HG03575 (cell line): ENCODE measurements around the gene CSTA.

Experiments
- ATAC-seq: cut with Tn5 transposase; IDR thresholded peaks from one replicate; pipeline ENCODE4 v1.9.1; 2021; ENCODE audit not compliant: unreplicated experiment, insufficient number of reproducible peaks, low FRiP score; ENCODE audit errors: extremely low read depth

CSTA gene

DNA sequence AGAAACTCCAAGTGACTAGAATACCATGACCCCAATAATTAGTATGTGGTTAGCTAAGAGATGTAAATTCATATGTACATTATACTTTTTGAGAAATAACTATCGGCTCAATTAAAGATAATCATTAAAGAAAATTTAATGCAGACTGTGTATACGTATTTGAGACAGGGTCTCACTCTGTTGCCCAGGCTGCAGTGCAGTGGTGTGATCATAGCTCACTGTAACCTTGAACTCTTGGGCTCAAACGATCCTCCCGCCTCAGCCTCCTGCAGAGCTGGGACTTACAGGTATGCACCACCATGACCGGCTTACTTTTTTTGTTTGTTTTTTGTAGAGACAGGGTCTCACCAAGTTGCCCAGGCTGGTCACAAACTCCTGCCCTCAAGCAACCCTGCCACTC lies 8.7 kb upstream of the CSTA start:
- ATAC-seq = no peak

DNA sequence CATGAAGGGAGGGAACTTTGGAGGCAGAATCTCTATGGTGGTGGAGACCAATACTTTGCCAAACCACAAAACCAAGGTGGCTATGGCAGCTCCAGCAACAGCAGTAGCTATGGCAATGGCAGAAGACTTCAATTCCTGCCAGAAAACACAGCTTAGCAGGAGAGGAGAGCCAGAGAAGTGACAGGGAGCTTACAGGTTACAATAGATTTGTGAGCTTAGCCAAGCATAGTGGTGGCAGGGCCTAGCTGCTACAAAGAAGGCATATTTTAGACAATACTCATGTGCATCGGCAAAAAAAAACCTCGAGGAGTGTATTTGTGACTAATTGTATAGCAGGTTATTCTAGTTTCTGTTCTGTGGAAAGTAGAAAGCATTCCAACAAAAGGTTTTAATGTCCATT lies 6.4 kb upstream of the CSTA start:
- no peak for ATAC-seq

DNA sequence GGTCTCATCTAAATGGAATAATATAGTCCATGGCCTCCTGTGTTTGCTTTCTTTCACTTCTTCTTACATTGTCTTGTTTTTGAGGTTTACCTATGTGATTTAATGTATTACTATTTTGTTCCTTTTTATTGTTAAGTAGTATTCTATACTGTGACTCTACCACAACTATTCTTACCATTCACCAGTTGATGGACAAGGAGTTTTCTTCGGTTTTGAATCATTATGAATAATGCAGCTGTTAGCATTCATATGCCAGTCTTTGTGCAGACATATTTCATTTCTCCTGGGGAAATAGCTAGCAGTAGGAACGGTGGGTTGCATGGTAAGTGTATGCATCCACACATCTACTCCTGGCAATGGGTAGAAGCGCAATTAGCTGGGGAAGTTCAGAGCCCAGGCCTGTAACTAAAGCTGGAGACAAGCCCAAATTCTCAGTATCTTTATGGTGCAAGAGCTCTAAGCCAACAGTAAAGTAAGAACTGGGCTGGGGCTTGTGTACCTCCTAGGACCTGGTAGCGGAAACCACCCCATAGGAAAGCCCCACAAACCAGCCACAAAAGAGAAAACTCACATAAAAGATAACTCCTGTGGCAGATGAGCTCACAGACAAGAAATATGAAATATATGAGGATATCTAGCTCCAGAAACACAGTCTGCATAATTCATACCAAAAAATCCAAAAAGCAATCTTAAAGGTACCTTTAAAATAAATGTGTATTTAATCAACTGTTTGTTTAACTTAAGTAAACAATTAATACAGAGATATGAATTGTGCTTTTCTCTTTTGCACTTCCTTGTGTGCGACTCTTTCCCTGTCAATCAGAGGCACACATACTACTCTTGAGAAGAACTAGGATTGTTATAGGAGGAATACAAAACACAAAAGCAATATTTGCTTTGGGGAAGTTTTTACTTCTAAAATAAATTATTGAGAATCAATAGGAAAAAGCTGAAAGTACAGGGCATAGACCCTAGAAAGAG lies 2.7 kb upstream of the CSTA start:
- ATAC-seq = no peak

DNA sequence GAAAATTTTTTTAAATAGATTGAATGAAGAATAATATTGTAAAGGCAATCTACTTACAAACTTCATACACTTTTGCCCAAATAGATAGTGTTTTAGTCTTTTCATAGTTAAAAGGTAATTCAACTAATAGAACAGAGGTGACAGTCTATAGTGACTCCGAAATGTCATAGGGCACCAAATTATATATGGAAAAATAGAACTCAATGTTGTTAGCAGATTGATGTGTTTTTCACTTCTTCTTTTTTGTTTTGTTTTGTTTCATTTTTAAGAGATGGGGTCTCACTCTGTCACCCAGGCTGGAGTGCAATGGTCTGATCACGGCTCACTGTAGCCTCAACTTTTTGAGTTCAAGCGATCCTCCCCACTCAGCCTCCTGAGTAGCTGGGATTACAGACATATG lies 721 bp downstream of the CSTA start:
- no peak for ATAC-seq

DNA sequence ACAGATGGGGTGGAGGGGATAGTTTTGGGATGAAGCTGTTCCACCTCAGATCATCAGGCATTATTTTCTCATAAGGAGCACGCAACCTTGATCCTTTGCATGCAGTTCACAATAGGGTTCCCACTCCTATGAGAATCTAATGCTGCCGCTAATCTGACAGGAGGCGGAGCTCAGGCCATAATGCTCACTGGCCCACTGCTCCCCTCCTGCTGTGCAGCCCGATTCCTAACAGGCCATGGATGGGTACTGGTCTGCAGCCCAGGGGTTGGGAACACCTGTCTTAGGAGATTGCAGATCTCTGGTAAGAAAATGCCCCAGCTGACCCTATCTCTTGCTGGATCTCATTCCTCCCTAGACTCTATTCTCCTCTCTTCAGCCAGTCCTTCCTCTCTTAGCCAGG lies 6.8 kb downstream of the CSTA start:
- no peak for ATAC-seq

DNA sequence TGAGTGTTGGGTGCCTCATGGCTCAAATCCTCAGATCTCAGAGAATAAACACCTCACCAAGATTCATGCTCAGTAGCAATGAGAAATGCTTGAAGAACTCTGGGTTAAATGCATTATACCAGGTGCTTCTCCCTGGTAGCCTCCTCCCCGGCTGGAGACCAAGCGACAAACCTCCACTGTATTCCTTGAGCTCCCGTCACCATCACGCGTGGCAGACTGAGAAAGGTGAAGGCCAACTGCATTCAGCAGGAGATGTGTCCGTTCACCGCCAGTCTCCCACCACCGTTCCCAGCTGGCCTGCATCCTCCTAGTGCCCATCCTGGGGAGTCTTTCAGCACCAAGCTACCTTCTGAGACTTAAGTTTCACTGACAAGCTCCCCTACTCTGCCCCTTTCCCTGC lies 7.5 kb downstream of the CSTA start:
- ATAC-seq = no peak

DNA sequence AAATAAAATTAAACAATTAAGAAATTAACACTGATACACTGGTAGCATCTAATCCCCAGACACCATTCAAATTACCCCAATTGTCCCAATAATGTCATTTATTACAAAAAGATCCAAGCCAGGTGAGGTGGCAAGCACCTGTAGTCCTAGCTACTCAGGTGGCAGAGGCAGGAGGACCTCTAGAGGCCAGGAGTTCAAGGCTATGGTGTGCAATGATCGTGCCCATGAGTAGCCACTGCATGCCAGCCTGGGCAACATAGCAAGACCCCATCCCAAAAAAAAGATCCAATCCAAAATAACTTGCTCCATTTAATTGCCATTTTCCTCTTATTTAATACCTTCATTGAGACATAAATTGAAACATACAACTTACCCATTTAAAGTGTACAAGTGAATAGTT lies 17.8 kb downstream of the CSTA start:
- no peak for ATAC-seq

DNA sequence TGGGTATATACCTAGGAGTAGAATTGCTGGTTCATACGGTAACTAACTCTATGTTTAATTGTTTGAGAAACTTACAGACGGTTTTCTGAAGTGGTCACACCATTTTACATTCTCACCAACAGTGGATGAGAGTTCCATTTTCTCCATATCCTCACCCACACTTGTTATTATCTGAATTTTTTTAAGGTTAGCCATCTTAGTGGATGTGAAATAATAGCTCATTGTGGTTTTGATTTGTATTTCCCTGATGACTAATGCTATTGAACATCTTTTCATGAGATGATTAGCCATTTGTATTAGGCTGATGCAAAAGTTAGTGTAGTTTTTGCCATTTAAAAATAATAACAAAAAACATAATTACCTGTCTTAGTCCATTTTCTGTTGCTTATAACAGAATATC lies 18.6 kb downstream of the CSTA start:
- no peak for ATAC-seq

DNA sequence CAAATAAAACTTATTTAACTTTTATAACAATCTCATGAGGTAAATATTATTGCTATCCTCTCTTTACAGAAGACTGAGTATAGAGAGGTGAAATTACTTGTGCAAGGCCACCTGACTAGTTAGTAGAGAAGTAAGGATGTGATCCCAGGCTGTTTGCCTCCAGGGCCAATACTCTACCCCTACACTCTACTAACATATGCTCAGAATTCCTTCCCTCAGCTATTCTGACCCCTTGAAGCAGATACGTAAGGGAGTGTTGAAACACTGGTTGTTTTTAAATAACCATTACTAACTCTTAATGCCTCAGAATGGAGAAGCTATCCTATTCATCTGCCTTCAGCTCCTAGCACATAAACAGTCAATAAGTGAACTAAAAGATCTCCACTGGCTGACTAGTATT lies 24.1 kb downstream of the CSTA start:
- no peak for ATAC-seq

DNA sequence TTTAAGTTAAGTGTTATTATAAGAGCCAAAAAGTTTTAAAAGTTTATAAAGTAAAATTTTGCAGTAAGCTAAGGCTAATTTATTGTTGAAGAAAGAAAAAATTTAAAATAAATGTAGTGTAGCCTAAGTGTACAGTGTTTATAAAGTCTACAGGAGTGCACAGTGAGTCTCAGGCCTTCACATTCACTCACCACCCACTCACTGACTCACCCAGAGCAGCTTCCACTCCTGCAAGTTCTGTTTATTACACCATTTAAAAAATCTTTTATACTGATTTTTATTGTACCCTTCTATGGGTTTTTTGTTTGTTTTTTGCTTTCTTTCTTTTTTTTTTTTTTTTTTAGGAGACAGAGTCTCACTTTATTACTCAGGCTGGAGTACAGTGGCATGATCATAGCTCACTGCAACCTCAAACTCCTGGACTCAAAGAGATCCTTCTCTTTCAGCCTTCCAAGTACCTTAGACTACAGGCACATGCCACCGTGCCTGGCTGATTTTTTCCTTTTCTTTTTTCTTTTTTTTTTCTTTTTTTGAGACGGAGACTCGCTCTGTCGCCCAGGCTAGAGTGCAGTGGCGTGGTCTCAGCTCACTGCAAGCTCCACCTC lies 25.9 kb downstream of the CSTA start:
- ATAC-seq = no peak

DNA sequence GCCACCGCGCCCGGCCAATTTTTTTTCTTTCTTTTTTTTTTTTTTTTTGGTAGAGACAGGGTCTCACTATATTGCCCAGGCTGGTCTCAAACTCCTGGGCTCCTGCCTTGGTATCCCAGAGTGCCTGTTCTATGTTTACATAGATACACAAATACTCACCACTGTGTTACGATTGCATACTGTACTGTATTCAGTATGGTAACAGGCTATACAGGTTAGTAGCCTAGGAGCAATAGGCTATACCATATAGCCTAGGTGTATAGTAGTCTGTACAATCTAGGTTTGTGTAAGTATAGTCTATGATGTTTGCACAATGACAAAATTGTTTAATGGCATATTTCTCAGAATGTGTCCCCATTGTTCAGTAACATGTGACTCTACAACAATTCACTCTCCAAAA lies 26.6 kb downstream of the CSTA start:
- no peak for ATAC-seq

DNA sequence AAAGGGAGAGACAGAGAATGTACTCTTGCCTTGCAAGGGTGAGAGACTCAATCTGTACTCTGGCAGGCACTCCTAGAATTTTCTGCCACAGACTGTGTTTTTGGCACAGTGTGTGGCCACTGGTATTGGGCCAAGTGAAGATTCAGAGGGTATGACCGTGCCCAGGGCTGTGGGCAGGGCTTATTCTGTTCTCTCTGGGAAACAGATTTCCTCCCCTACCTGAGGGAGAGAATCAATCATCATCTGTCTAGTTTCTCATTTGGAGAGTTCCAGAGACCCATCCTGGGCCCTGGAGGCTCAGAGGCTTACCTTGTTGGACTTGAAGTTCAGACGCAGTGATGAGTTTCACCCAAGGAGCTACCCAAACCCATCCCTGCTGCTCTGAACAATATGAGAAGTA lies 28.2 kb downstream of the CSTA start:
- ATAC-seq = no peak

DNA sequence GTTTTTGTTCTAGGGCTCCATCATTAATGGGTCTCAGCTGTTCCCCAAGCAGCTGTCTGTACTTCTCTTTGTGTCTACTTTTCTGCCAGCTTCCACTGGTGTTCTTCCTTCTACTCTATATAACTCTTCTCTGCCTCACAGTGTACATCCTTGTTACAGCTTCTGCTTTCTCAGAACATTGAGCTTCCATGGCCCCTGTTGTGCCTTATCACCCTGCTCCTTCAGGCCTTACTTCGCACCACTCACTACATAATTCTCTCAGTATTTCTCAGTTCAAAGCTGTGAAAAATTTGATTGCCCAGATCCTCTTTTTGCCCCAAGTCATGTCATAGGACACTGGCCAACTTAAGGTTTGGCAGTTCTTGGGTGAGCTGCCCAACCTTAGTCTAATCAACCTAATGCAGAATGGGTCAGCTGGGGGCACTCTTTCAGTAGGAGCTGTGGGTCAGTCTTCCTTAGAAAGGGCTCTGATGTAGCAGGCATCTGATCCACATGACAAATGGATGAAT lies 28.9 kb downstream of the CSTA start:
- ATAC-seq = no peak

DNA sequence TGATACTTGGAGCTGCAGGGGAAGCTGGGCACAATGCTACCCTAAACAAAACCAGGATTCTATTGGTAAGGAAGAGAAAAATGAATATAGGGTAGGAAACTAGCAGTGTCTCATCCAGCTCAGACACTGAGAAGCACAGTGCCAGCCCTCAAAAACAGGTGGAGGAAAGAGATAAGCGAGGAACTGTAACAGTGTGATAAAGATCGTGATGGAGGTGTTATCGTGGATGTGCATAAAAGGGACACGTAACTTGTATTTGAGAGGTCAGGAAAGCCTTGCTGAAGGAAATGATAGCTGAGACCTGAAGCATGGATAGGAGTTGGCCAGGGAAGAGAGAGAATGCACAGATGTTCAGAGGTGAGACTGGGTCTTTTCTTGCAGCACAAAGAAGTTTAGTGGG lies 30.6 kb downstream of the CSTA start:
- no peak for ATAC-seq

DNA sequence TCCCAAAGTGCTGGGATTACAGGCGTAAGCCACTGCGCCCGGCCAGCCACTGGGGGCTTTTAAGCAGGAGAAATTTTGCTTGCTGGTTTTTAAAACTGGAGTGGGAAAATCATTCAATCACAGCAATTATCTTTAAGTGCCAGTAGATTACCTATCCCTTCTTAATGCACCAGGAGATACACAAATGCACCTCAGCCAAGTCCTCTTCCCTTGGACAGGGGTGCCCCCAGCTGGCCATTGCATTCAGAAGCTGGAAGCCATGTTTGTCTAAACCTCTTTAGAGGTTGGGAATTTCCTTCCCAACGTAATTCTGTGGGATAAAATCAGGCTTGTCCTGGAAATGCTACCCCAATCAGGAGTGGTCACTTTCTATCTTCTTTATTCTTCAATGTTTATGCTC lies 31.4 kb downstream of the CSTA start:
- ATAC-seq = no peak

DNA sequence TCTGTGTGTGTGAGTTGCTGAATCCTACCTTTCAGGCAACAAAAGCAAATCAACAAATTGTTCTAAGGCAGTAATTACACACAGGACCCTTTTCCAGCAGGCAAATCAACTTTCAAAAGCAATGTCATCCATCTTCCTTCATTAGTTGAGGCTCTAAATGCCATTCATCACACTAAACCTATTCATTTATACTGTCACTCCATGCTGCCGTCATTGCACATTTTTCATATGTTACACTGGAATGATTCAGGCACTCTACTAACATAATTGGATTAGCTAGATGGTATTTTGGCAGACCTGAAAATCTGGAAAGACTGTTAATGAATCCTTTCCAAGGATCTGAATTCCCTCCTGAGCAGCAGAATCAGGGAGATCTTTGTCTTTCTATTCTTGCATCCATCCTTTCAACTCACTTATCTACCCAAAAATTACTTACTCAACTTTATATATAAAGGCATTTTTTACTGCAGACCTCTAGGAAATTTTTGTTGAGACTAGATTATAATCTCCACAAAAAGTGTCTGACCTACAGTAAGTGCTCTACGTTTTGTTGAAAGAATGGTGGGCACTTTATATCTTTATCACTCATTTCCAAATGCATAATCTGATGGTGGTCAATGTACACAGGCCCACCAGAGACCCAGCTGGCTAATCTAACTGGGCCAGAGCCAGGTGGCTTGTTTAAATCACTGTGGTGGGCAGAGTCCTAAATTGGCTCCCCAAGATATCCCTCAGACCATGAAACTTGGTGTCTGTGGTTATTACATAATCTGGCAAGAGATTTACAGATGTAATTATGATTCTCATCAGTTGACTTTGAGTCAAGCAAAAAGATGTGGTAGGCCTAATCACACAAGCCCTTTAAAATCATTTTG lies 33.0 kb downstream of the CSTA start:
- ATAC-seq = no peak

DNA sequence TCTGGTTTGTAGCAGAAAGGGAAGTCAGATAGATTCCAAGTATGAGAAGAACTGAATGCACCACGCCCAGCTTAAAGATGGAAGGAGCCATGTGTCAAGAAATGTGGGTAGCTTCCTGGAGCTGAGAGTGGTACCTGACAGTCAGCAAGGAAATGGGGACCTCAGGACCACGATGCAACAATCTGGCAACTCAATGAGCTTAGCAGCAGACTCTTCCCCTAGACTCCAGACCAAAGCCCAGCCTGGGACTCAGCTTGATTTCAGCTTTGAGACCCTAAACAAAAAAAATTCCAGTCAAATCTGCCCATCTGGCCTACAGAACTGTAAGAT lies 33.6 kb downstream of the CSTA start:
- no peak for ATAC-seq

DNA sequence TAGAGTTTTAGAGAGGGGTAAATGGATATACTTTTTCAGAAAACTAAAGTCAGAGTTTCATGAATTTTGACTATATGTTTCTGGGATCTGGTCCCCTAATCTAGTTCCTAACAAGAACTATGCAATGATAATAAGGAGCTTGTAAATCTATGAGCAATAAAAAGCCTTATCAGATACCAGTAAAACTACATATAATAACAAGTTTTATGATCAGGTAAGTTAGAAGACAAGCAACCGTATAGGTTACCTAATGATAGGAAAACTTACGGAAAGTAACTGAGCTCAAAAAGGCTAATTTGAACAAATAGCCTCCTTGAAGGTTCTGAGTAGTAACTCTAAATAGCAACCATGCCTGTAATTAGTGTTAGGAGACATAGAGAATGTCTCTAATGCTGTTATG lies 37.0 kb downstream of the CSTA start:
- ATAC-seq = no peak

DNA sequence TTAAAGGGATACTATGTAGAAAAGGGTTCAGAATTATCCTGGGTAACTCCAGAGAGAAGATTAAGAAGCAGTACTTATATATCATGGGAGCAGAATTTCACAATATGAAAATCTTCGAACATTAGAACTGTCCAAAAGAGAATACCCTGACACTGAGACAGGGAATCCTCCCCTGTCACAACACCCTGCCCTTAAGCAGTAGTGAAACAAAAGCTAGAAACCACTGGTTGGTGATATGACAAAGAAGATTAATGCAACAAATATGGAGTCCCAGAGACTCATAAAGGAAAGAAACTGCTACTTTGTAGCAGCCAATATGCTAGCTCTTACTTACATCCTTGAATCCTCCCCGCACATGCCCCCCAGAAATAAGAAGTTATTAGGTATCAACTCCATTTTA lies 39.4 kb downstream of the CSTA start:
- ATAC-seq = no peak

DNA sequence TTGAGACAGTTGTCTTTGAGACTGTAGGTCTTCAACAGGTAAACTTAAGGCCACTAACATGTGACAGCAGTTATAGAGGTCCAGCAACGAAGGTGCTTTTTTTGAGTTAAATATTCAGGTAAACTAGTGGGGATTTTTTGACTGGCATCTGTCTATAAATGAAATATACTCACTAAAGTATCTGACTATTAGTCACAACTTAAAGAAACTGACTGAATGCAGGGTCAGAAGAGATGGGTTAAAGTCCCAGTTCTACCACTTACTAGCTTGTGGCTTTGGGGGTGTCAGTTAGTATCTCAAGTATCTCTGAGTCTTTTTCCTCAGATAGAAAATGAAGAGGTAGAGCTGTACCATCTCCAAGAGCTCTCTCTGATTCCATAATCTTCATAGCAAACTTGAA lies 40.0 kb downstream of the CSTA start:
- ATAC-seq = no peak
